NCI-H2107 treated with DMSO at 0.1 percent for 48 hours (cell line): Measurements from ENCODE around the gene CNNM2.
"Not testable (repeated sequence)": the region's sequence is repeated elsewhere in the genome, so short reads cannot be mapped to it uniquely, and the experiment has no call there.

Experiments
- DNase-seq: peaks from one replicate; lab custom pipeline; 2025; ENCODE audit not compliant: unreplicated experiment; lab: John Stamatoyannopoulos, UW

CNNM2 gene

DNA sequence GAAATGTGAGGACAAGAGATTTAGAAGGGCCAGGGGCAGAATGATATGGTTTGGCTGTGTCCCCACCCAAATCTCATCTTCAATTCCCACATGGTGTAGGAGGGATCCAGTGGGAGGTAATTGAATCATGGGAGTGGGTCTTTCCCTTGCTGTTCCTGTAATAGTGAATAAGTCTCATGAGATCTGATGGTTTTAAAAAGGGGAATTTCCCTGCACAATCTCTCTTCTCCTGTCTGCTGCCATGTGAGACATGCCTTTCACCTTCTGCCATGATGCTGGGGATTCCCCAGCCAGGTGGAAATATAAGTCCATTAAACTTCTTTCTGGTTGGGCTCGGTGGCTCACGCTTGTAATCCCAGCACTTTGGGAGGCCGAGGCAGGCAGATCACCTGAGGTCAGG is 217.1 kb downstream of the CNNM2 start:
- DNase-seq, result not testable (repeated sequence)

DNA sequence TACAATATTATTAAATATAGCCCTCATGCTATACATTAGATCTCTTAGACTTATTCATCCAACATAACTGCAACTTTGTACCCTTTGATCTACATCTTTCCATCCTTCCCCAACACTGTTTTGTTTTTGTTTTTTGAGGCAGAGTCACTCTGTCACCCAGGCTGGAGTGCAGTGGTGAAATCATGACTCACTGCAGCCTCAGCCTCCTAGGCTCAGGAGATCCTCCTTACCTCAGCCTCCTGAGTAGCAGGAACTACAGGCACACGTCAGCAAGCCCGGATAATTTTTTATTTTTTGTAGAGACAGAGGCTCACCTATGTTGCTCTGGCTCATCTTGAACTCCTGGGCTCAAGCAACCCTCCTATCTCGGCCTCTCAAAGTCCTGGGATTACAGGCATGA is 221.7 kb downstream of the CNNM2 start:
- no peak for DNase-seq
